GM12878 (cell line): ENCODE measurements around the gene GLOD5. TPM values are rescaled to one million over a fixed set of nuclear protein-coding genes. Genes with fewer than 3 reads are reported as not detected.

Experiments
- ATF7 ChIP-seq: fragments of 450-650 bp; IDR thresholded peaks from 2 replicates; pipeline ENCODE4 v1.6.1; 2016; ENCODE audit warnings: low read depth, mild to moderate bottlenecking
- BACH1 ChIP-seq: fragments of 450-650 bp; IDR thresholded peaks from 2 replicates; pipeline ENCODE4 v1.6.1; 2017; ENCODE audit warnings: mild to moderate bottlenecking, borderline replicate concordance
- CEBPZ ChIP-seq: fragments of 150-350 bp; IDR thresholded peaks from 2 replicates; pipeline ENCODE4 v1.6.1; 2016; ENCODE audit warnings: low read depth, low read length
- CHD2 ChIP-seq: IDR thresholded peaks from 2 replicates; pipeline ENCODE4 v1.6.1; 2011; ENCODE audit warnings: low read depth, low read length, improper control_type of control experiment, borderline replicate concordance
- IRF4 ChIP-seq: IDR thresholded peaks from 2 replicates; pipeline ENCODE4 v1.6.1; 2011; ENCODE audit warnings: low read depth, low read length
- JUND ChIP-seq: IDR thresholded peaks from 2 replicates; pipeline ENCODE4 v1.6.1; 2012; ENCODE audit warnings: low read depth, mild to moderate bottlenecking, low read length, improper control_type of control experiment, moderate library complexity
- KLF5 ChIP-seq: fragments of 450-650 bp; IDR thresholded peaks from 2 replicates; pipeline ENCODE4 v1.6.1; 2014; ENCODE audit warnings: mild to moderate bottlenecking; ENCODE audit not compliant: partially characterized antibody
- MTA2 ChIP-seq: fragments of 450-650 bp; IDR thresholded peaks from 2 replicates; pipeline ENCODE4 v1.6.1; 2016; ENCODE audit warnings: low read depth, mild to moderate bottlenecking, moderate library complexity
- MYB ChIP-seq: fragments of 150-350 bp; IDR thresholded peaks from 2 replicates; pipeline ENCODE4 v1.6.1; 2014; ENCODE audit warnings: mild to moderate bottlenecking, low read depth, low read length, borderline replicate concordance
- NFIC ChIP-seq: IDR thresholded peaks from 2 replicates; pipeline ENCODE4 v1.6.1; 2012; ENCODE audit warnings: low read depth, mild to moderate bottlenecking, inconsistent platforms, low read length, moderate library complexity
- NKRF ChIP-seq: fragments of 450-650 bp; conservative IDR thresholded peaks from 2 replicates; pipeline ENCODE4 v1.6.1; 2017; ENCODE audit warnings: mild to moderate bottlenecking, moderate library complexity
- NRF1 ChIP-seq: conservative IDR thresholded peaks from 2 replicates; pipeline ENCODE4 v1.6.1; 2011; ENCODE audit warnings: mild to moderate bottlenecking, low read depth, low read length, improper control_type of control experiment
- POLR2A ChIP-seq: IDR thresholded peaks from 2 replicates; pipeline ENCODE4 v1.6.1; 2011; ENCODE audit warnings: low read depth, mild to moderate bottlenecking, low read length
- POLR2AphosphoS2 ChIP-seq: IDR thresholded peaks from 2 replicates; pipeline ENCODE4 v1.6.1; 2011; ENCODE audit warnings: low read depth, mild to moderate bottlenecking, low read length, improper control_type of control experiment, moderate library complexity
- SMAD1 ChIP-seq: fragments of 450-650 bp; IDR thresholded peaks from 2 replicates; pipeline ENCODE4 v1.6.1; 2018; ENCODE audit warnings: mild to moderate bottlenecking, low read depth; ENCODE audit not compliant: partially characterized antibody
- SP1 ChIP-seq: IDR thresholded peaks from one replicate; pipeline ENCODE4 v1.6.1; 2011; ENCODE audit warnings: low read depth, low read length
- STAT1 ChIP-seq: fragments of 450-650 bp; conservative IDR thresholded peaks from 2 replicates; pipeline ENCODE4 v1.6.1; 2014; ENCODE audit warnings: antibody characterized with exemption, mild to moderate bottlenecking
- TARDBP ChIP-seq: IDR thresholded peaks from 2 replicates; pipeline ENCODE4 v1.6.1; 2016; ENCODE audit warnings: borderline replicate concordance
- TBL1XR1 ChIP-seq: IDR thresholded peaks from 2 replicates; pipeline ENCODE4 v1.6.1; 2012; ENCODE audit warnings: low read depth, low read length, improper control_type of control experiment
- TCF7 ChIP-seq: IDR thresholded peaks from 2 replicates; pipeline ENCODE4 v1.6.1; 2014; ENCODE audit warnings: antibody characterized with exemption, borderline replicate concordance
- YY1 ChIP-seq: IDR thresholded peaks from 2 replicates; pipeline ENCODE4 v1.6.1; 2011; ENCODE audit warnings: low read depth, mild to moderate bottlenecking, low read length
- ZNF207 ChIP-seq: fragments of 450-650 bp; IDR thresholded peaks from 2 replicates; pipeline ENCODE4 v1.6.1; 2014; ENCODE audit warnings: antibody characterized with exemption, mild to moderate bottlenecking, borderline replicate concordance
- ZNF274 ChIP-seq: IDR thresholded peaks from one replicate; pipeline ENCODE4 v1.8.0; 2011; ENCODE audit not compliant: insufficient read length, insufficient read depth
- polyA plus RNA-seq, 11 experiments: library from polyadenylated mRNA; depleted of rRNA in 4 of 11; unstranded in 6 of 11; stranded (reverse) in 5 of 11; fragments of >200 nt; fragmentation: Nextera tagmentation in 4 of 11; fragmentation: Illumina TruSeq in 1 of 11; extraction: Ambion mirVana in 4 of 11; extraction: Trizol in 1 of 11; gene quantifications; 1 replicate in 1 of 11; 2 replicates in 10 of 11; pipeline versions ENCODE4 v1.2.1 to v1.2.3, GENCODE V29; 2011 to 2016; ENCODE audit warnings: inconsistent platforms in 2 of 11, missing spikeins in 2 of 11, low read depth in 1 of 11
- total RNA-seq, 4 experiments: library from RNA; depleted of rRNA in 3 of 4; stranded (reverse); fragments of >200 nt in 3 of 4; fragmentation: Illumina TruSeq in 1 of 4; extraction: Trizol in 1 of 4; gene quantifications; 2 replicates each; pipeline versions ENCODE4 v1.2.1 to v1.2.3, GENCODE V29; 2013 to 2021
- TF ChIP-seq, protein P1 (sequence below): fragments of 450-650 bp; formaldehyde crosslinking; IDR thresholded peaks from 2 replicates; pipeline ENCODE4 v1.5.0; 2022; ENCODE audit warnings: mild to moderate bottlenecking, missing genetic modification characterization

GLOD5 gene
- total and polyA plus RNA-seq, 10 of the 15 experiments (the other 5 are each of a cell fraction or from before 2014, with no cell fraction given), result not detected

DNA sequence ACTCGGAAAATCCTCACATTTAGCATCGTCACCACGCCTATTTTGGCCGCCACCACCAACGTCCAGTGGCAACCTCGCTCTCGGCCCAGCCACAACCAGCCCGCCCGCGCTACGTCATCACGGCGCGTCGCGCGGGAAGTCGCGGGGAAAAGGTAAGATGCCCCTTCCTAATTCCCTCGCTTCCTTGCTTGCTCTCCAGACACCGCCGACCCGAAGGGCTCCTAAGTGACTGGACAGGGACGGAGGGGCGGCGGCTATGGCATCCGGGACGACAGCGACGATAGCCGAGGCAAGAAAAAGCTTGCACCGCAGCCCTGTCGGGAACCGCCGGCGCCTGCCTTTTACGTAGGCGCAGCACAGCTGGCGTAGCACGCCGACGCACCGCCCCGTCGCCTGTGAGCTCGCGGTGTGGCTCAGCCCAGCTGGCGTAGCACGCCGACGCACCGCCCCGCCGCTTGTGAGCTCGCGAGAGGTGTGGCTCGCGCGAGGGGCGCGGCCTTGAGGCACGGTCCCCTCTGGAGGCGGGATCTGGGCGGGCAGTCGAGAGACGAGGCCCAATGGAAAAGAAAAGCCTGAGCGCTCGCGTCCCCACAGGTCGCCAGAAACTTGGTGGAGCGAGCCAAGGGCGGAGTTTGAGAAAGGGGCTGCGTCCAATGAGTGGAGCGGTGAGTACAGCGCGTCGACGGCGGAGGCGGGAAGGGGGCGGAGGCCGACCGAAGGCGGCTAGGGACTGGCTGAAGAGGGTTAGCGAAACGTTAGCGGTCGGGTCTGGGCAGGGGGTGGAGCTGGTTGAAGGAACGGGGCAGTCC lies 39.9 kb downstream of the GLOD5 start, which contains the start of gene HDAC6 (continued):
- TF ChIP-seq CHD2 (peak; percentile 97), JUND (no peak), TBL1XR1 (no peak), ATF7 (peak; percentile 69), NRF1 (no peak), MTA2 (no peak), BACH1 (no peak), CEBPZ (no peak), ZNF207 (peak; percentile 75; the same call in 1 of the 2 replicates), YY1 (no peak), IRF4 (no peak), SP1 (peak; percentile 79), POLR2AphosphoS2 (no peak), MYB (no peak), SMAD1 (no peak), NKRF (peak; percentile 56; the same call in 1 of the 2 replicates), TARDBP (no peak), KLF5 (no peak), STAT1 (peak; percentile 79; the same call in 1 of the 2 replicates), NFIC (no peak), POLR2A (peak; percentile 75), TCF7 (no peak), ZNF274 (no peak)
- TF ChIP-seq, protein P1, sequence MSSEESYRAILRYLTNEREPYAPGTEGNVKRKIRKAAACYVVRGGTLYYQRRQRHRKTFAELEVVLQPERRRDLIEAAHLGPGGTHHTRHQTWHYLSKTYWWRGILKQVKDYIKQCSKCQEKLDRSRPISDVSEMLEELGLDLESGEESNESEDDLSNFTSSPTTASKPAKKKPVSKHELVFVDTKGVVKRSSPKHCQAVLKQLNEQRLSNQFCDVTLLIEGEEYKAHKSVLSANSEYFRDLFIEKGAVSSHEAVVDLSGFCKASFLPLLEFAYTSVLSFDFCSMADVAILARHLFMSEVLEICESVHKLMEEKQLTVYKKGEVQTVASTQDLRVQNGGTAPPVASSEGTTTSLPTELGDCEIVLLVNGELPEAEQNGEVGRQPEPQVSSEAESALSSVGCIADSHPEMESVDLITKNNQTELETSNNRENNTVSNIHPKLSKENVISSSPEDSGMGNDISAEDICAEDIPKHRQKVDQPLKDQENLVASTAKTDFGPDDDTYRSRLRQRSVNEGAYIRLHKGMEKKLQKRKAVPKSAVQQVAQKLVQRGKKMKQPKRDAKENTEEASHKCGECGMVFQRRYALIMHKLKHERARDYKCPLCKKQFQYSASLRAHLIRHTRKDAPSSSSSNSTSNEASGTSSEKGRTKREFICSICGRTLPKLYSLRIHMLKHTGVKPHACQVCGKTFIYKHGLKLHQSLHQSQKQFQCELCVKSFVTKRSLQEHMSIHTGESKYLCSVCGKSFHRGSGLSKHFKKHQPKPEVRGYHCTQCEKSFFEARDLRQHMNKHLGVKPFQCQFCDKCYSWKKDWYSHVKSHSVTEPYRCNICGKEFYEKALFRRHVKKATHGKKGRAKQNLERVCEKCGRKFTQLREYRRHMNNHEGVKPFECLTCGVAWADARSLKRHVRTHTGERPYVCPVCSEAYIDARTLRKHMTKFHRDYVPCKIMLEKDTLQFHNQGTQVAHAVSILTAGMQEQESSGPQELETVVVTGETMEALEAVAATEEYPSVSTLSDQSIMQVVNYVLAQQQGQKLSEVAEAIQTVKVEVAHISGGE (CRISPR knock-in tag), result no peak
